Ovary (tissue), 9 donors: Measurements from ENCODE around the gene PPP1R15B. TPM values are rescaled to one million over a fixed set of nuclear protein-coding genes. Genes with fewer than 3 reads are reported as not detected.

Source experiments
- DNase-seq, 5 donors: peaks; one replicate each; pipeline ENCODE4 v3.0.0-alpha.2; 2019 to 2020
- H3K27ac ChIP-seq, 2 donors: fragments of 200-600 bp; one replicate each; pipeline versions ENCODE4 v1.5.1 to v1.8.0; 2019 to 2022
- H3K27me3 ChIP-seq: fragments of 200-600 bp; one replicate; pipeline ENCODE4 v1.8.0; 2022
- H3K36me3 ChIP-seq: fragments of 200-600 bp; sonication (generic); one replicate; pipeline ENCODE4 v1.5.1; 2019
- H3K4me1 ChIP-seq: one replicate; pipeline ENCODE4 v1.8.1; 2013; ENCODE audit warnings: mild to moderate bottlenecking, moderate library complexity; ENCODE audit not compliant: insufficient read depth
- H3K4me3 ChIP-seq: fragments of 200-600 bp; sonication (generic); one replicate; pipeline ENCODE4 v1.5.1; 2017
- H3K9me3 ChIP-seq, 2 donors: fragments of 200-600 bp in 1 of 2; sonication (generic) in 1 of 2; one replicate each; pipeline versions ENCODE4 v1.5.1 to v1.8.1; 2013 to 2019; ENCODE audit warnings: mild to moderate bottlenecking in 1 of 2, moderate library complexity in 1 of 2
- EP300 ChIP-seq: sonication (generic); formaldehyde crosslinking; IDR thresholded peaks from one replicate; pipeline ENCODE4 v1.6.1; 2017; ENCODE audit warnings: antibody characterized with exemption
- POLR2A ChIP-seq: fragments of 450-650 bp; IDR thresholded peaks from one replicate; pipeline ENCODE4 v1.6.1; 2017; ENCODE audit warnings: antibody characterized with exemption, mild to moderate bottlenecking, moderate library complexity
- WGBS, 3 donors: extraction: QIAGEN DNeasy Blood & Tissue Kit in 1 of 3; methylation state at CpG; one replicate each; pipeline versions ENCODE4 v1.1.5 to v1.1.7; 2013 to 2017; 5-methylcytosine and 5-hydroxymethylcytosine counted together
- intact Hi-C, 4 donors: fragments of 100-400 bp; cut with DNase I; formaldehyde crosslinking; loops; one replicate each; pipeline versions ENCODE4 v1.11.0 to v1.15.1; 2022 to 2023
- polyA plus RNA-seq, 2 donors: library from polyadenylated mRNA; stranded (reverse); fragments of 200-250 nt in 1 of 2; fragments of 350-450 nt in 1 of 2; fragmentation: Illumina TruSeq in 1 of 2; extraction: RNeasy Lipid Tissue Mini Kit (QIAGEN cat#74804) in 1 of 2; gene quantifications; one replicate each; pipeline ENCODE4 v1.2.3, GENCODE V29; 2013 to 2014
- small RNA-seq: library from RNA; depleted of rRNA; stranded (forward); fragments of <200 nt; gene quantifications from one replicate; pipeline ENCODE3, GENCODE V24; 2016
- total RNA-seq, 7 donors: library from RNA; depleted of rRNA in 2 of 7; stranded (reverse); fragments of >200 nt in 2 of 7; fragmentation: NEBNext Ultra II Directional in 3 of 7; extraction: Animal tissue kit (Norgen Biotek cat#: 25700) in 3 of 7; gene quantifications; one replicate each; pipeline versions ENCODE4 v1.1.0 to v1.2.4, GENCODE V29; 2016 to 2023
- TF ChIP-seq, protein P1 (sequence below), 3 donors: fragments of 450-650 bp in 2 of 3; fragments of 200-600 bp in 1 of 3; IDR thresholded peaks; one replicate each; pipeline versions ENCODE4 v1.5.1 to v1.8.0; 2016 to 2022; ENCODE audit warnings: antibody characterized with exemption in 3 of 3, mild to moderate bottlenecking in 1 of 3
- donor health status: DM: no; HTN: no; CAD: no; lungs with moderate emphysema.
- donor health status: DM: no; HTN: no; CAD: no.
- donor health status: Bipolar disorder and iron deficiency.
- donor health status: DM: yes; HTN: yes; CAD: no.
- donor health status: DM: no; HTN: no; CAD: no.
- donor health status: DM: yes; HTN: yes; CAD: no.

PPP1R15B gene
- total and polyA plus RNA-seq, 9 donors = 16.5 to 69.5 (median 35.4) TPM

DNA sequence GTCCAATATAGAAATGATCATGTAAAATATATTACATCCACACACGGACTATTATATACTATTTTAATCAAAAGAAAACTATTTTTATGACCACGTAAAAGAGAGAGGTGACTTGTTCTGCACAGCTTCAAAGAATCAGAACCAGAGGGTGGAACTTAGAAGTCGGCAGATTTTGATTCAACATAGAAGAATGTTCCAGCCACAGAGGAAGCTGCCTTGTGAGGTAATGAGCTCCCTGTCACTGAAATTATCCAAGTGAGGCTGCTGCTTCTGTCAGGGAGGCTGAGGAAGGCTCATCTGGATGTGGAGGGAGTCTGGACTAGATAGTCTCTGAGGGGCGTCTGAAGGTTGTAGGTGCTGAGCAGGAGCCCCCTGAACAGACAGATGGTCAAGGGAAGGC, 54.6 kb downstream of the PPP1R15B start:
- no peak for DNase-seq
- Histone ChIP-seq H3K36me3 (no peaks in the 10 kb centered on the region), H3K27me3 (no peaks in the 10 kb centered on the region), H3K27ac (no peak overlapping the region), H3K9me3 (no peaks in the 10 kb centered on the region), H3K4me1 (no peaks in the 10 kb centered on the region), H3K4me3 (no peak overlapping the region)
- TF ChIP-seq EP300 (no peak), POLR2A (no peak)
- TF ChIP-seq, protein P1, sequence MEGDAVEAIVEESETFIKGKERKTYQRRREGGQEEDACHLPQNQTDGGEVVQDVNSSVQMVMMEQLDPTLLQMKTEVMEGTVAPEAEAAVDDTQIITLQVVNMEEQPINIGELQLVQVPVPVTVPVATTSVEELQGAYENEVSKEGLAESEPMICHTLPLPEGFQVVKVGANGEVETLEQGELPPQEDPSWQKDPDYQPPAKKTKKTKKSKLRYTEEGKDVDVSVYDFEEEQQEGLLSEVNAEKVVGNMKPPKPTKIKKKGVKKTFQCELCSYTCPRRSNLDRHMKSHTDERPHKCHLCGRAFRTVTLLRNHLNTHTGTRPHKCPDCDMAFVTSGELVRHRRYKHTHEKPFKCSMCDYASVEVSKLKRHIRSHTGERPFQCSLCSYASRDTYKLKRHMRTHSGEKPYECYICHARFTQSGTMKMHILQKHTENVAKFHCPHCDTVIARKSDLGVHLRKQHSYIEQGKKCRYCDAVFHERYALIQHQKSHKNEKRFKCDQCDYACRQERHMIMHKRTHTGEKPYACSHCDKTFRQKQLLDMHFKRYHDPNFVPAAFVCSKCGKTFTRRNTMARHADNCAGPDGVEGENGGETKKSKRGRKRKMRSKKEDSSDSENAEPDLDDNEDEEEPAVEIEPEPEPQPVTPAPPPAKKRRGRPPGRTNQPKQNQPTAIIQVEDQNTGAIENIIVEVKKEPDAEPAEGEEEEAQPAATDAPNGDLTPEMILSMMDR (IDR thresholded peaks at IDR 0.05) = no peak
- intact Hi-C loops = no loop called here
- WGBS, 3 donors = 72 to 82% (median 80%) methylated on average over 4 of the region's 4 CpGs

- DNase-seq = no peak
- no peak overlapping the region for H3K27ac ChIP-seq
- no peaks in the 10 kb centered on the region for H3K27me3 ChIP-seq
- TF ChIP-seq EP300 (no peak), POLR2A (no peak)
- TF ChIP-seq, protein P1 (IDR thresholded peaks at IDR 0.05) = no peak
- intact Hi-C loops = no loop called here
- no peak overlapping the region for H3K4me3 ChIP-seq
- H3K9me3 ChIP-seq = no peaks in the 10 kb centered on the region
- 61 to 72% (median 65%) methylated on average over 4 of the region's 4 CpGs for WGBS, 3 donors
- H3K36me3 ChIP-seq = no peaks in the 10 kb centered on the region
- H3K4me1 ChIP-seq = peaks cover 3% of the 10 kb centered on the region
Measured at GRCh38 chr1:204355913-204356312, 55.7 kb downstream of the PPP1R15B start.

DNA sequence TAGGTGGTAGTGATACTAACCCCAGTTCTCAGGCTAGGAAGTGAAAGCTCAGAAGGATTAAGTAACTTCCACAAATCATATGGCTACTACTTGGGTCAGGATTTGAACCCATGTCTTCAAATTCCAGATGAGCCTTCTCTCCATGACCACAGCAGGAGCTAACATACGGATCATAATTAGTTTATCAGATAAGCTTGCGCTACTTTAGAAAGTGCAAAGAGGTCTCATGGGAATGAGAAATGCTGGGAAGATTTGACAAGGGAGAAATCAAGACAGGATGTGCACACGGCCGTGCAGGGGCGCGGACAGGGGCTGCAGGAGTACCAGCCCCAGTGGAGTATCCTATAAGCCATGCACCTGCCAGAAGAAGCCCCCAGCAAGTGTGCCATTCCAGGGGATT, 57.0 kb downstream of the PPP1R15B start:
- Histone ChIP-seq H3K36me3 (no peaks in the 10 kb centered on the region), H3K4me3 (no peak overlapping the region), H3K27me3 (no peaks in the 10 kb centered on the region), H3K4me1 (peaks cover 9% of the 10 kb centered on the region), H3K9me3 (no peaks in the 10 kb centered on the region), H3K27ac (no peak overlapping the region)
- intact Hi-C loops = no loop called here
- no peak for DNase-seq
- TF ChIP-seq, protein P1 (IDR thresholded peaks at IDR 0.05) = no peak
- TF ChIP-seq POLR2A = no peak
- no peak for TF ChIP-seq EP300
- WGBS, 3 donors = 78 to 86% (median 83%) methylated on average over 6 of the region's 6 CpGs

Small RNAs within 50 kb of the gene (small RNA-seq; reads per million reads assigned to genes)
- gene AL606489.2 = not detected

Other genes starting within 250 kb of the PPP1R15B start
- gene REN, start 245.5 kb downstream of the PPP1R15B start, total RNA-seq = 10 to 100 TPM in 3 of 7 donors, 1 to 10 TPM in 4; 1.0 to 71.6 (median 3.9) TPM
- gene REN, start 245.5 kb downstream of the PPP1R15B start, polyA plus RNA-seq = 1 to 10 TPM; 2.9 to 3.6 TPM
- under 1 TPM in 1 of 7 donors, not detected in 6; 0.35 TPM for gene KISS1, start 215.3 kb downstream of the PPP1R15B start, total RNA-seq
- gene KISS1, start 215.3 kb downstream of the PPP1R15B start, polyA plus RNA-seq = not detected
- 1 to 10 TPM in 1 of 7 donors, under 1 TPM in 2, not detected in 4; 0.27 to 3.9 (median 0.41) TPM for gene GOLT1A, start 197.8 kb downstream of the PPP1R15B start, total RNA-seq
- gene GOLT1A, start 197.8 kb downstream of the PPP1R15B start, polyA plus RNA-seq = not detected
- 10 to 100 TPM in 2 of 7 donors, 1 to 10 TPM in 5; 2.3 to 20.5 (median 9.3) TPM for gene PLEKHA6, start 51.9 kb downstream of the PPP1R15B start, total RNA-seq
- 1 to 10 TPM; 2.5 to 4.9 TPM for gene PLEKHA6, start 51.9 kb downstream of the PPP1R15B start, polyA plus RNA-seq
- gene PIK3C2B, start 83.0 kb upstream of the PPP1R15B start, total RNA-seq = 10 to 100 TPM in 5 of 7 donors, 1 to 10 TPM in 2; 5.6 to 26.0 (median 12.8) TPM
- gene PIK3C2B, start 83.0 kb upstream of the PPP1R15B start, polyA plus RNA-seq = 1 to 10 TPM; 6.2 to 7.9 TPM
- 100 to 1,000 TPM in 1 of 7 donors, 10 to 100 TPM in 6; 60.3 to 113 (median 80.0) TPM for gene MDM4, start 104.6 kb upstream of the PPP1R15B start, total RNA-seq
- gene MDM4, start 104.6 kb upstream of the PPP1R15B start, polyA plus RNA-seq = 10 to 100 TPM; 10.2 to 30.7 TPM